Natural killer cell (primary cell): ENCODE results near the gene MYMX. TPM values are rescaled to one million over a fixed set of nuclear protein-coding genes. Genes with fewer than 3 reads are reported as not detected.

ENCODE experiments used
- ATAC-seq, 3 donors: fragments of 150-1000 bp in 2 of 3; fragments of 200-7000 bp in 1 of 3; cut with Tn5 transposase; 1 replicate in 1 of 3; 2 replicates in 2 of 3; pipeline ENCODE4 v1.10.0; 2021; ENCODE audit warnings: mild to moderate bottlenecking in 2 of 3, moderate library complexity in 2 of 3
- DNase-seq, 2 donors: peaks; one replicate each; pipeline versions ENCODE4 v3.0.0 to v3.0.0-alpha.2; 2013 to 2021; ENCODE audit warnings: mixed read lengths in 1 of 2
- H3K27ac ChIP-seq: one replicate; pipeline ENCODE4 v1.5.1; 2013; ENCODE audit warnings: mild to moderate bottlenecking, low read length
- H3K27me3 ChIP-seq: one replicate; pipeline ENCODE4 v1.6.1; 2013; ENCODE audit warnings: low read length; ENCODE audit not compliant: control insufficient read depth, insufficient read depth
- H3K36me3 ChIP-seq: one replicate; pipeline ENCODE4 v1.6.1; 2013; ENCODE audit warnings: low read length; ENCODE audit not compliant: control insufficient read depth, insufficient read depth
- H3K4me1 ChIP-seq: one replicate; pipeline ENCODE4 v1.6.1; 2013; ENCODE audit warnings: low read length; ENCODE audit not compliant: control insufficient read depth, insufficient read depth
- H3K4me3 ChIP-seq: one replicate; pipeline ENCODE4 v1.5.1; 2013; ENCODE audit warnings: low read length
- H3K9me3 ChIP-seq: one replicate; pipeline ENCODE4 v1.6.1; 2013; ENCODE audit warnings: low read length; ENCODE audit not compliant: control insufficient read depth, insufficient read depth
- H3K27ac Mint-ChIP-seq, 2 donors: one replicate each; pipeline ENCODE4 v1.8.0; 2022; ENCODE audit warnings: mild to moderate bottlenecking in 2 of 2, mixed read lengths in 2 of 2, moderate library complexity in 1 of 2
- H3K27me3 Mint-ChIP-seq, 2 donors: one replicate each; pipeline ENCODE4 v1.8.0; 2022; ENCODE audit warnings: low read depth in 2 of 2, mixed read lengths in 2 of 2
- H3K36me3 Mint-ChIP-seq: one replicate; pipeline ENCODE4 v1.8.0; 2022; ENCODE audit warnings: mixed read lengths
- H3K4me1 Mint-ChIP-seq, 2 donors: one replicate each; pipeline ENCODE4 v1.8.0; 2022; ENCODE audit warnings: mixed read lengths in 2 of 2
- H3K4me3 Mint-ChIP-seq: one replicate; pipeline ENCODE4 v1.8.0; 2022; ENCODE audit warnings: mild to moderate bottlenecking, moderate library complexity, mixed read lengths
- H3K9me3 Mint-ChIP-seq, 2 donors: one replicate each; pipeline ENCODE4 v1.8.0; 2022; ENCODE audit warnings: mixed read lengths in 2 of 2
- CTCF ChIP-seq: fragments of 200-600 bp; IDR thresholded peaks from one replicate; pipeline ENCODE4 v1.8.0; 2022; ENCODE audit warnings: antibody characterized with exemption
- WGBS: methylation state at CpG from one replicate; pipeline ENCODE4 v1.1.7; 2013; ENCODE audit warnings: missing lambda C conversion rate; ENCODE audit not compliant: insufficient coverage; 5-methylcytosine and 5-hydroxymethylcytosine counted together
- intact Hi-C: fragments of 100-400 bp; cut with micrococcal nuclease; formaldehyde crosslinking; loops from one replicate; pipeline ENCODE4 v1.14.2; 2022
- total RNA-seq, 4 donors: library from RNA; stranded (reverse); fragments of 120-200 nt in 1 of 4; gene quantifications; one replicate each; pipeline versions ENCODE4 v1.2.3 to v1.2.4, GENCODE V29; 2013 to 2022

Gene MYMX
- total RNA-seq, 3 donors from 2014 or later (not counting 1 experiment from before 2014, with no cell fraction given): not detected

DNA sequence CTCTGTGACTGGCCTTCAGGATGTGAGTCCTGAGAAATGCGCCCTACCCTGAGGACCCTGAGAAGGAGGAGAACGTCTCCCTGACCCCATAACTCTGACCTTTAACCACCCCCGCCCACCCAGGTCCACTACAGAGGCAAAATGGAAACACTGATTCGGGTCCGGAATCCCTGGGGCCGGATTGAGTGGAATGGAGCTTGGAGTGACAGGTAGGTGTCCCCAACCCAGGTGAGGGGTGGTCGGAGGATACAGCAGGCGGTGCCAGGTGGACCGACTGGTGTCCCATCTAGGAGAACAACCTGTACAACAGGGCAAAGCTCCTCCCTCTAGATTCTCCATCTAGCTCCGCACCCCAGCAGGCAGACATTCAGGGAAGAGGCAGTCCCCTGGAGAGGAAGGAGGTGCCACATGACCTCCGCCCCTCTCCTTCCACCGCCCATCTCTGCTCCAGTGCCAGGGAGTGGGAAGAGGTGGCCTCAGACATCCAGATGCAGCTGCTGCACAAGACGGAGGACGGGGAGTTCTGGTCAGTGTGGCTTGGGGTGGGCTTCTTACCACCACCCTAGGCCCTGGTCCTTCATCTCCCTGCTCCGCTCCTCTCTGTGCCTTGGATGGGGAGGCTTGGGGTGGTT, 40.5 kb upstream of the MYMX start:
- 88% methylated on average over 11 of the region's 15 CpGs for WGBS

GRCh38 chr6:44176762-44177509, 39.8 kb upstream of the MYMX start:
- H3K36me3 Mint-ChIP-seq: no peaks in the 10 kb centered on the region
- 8% methylated on average over 24 of the region's 24 CpGs for WGBS
- TF ChIP-seq CTCF: no peak

More for the DNA sequence above, 40.5 kb upstream of the MYMX start:
- no peak for TF ChIP-seq CTCF
- Histone ChIP-seq H3K4me1 (peaks cover 22% of the 10 kb centered on the region), H3K27ac (no peak overlapping the region), H3K36me3 (no peaks in the 10 kb centered on the region), H3K27me3 (no peaks in the 10 kb centered on the region), H3K9me3 (no peaks in the 10 kb centered on the region), H3K4me3 (no peak overlapping the region)
- DNase-seq (no peak), ATAC-seq (no peak)
- no peaks in the 10 kb centered on the region for H3K9me3 Mint-ChIP-seq
- no peaks in the 10 kb centered on the region for H3K36me3 Mint-ChIP-seq
- H3K4me1 Mint-ChIP-seq: peaks cover 12 to 23% of the 10 kb centered on the region in 2 donors
- intact Hi-C loops: no loop called here
- H3K27ac Mint-ChIP-seq: peak overlapping the region in 1 of 2 donors; percentile 76
- H3K4me3 Mint-ChIP-seq: no peak overlapping the region
- H3K27me3 Mint-ChIP-seq: peaks cover 3 to 6% of the 10 kb centered on the region in 2 donors

DNA sequence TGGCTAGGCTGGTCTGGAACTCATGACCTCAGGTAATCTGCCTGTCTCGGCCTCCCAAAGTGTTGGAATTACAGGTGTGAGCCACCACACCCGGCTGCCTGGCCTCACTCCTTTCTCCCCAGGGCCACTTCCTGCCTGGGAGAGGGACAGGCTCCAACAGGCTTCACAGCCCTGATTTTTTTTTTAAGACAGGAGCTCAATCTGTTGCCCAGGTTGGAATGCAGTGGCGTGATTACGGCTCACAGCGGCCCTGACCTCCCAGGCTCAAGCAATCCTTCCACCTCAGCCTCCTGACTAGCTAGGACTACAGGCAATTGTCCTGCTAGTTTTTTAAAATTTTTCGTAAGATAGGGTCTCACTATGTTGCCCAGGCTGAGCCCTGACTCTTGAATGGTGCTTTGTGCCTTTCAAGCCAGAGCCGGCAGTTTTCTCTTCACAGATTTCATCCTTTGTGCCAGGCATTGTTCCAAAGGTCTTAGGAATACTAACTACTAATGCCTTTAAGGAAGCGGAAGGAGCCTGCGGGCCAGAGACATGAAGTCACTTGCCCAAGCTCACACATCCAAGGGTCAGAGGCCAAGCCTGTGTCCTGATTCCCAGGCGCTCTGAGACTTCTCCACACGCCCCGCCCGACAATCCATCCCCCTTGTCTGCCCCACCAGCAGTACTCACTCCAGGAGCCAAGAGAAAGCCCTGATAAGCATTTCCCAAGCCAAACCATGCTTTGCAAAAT, 38.9 kb upstream of the MYMX start:
- H3K4me3 Mint-ChIP-seq: peak overlapping the region; percentile 64
- no peaks in the 10 kb centered on the region for H3K36me3 Mint-ChIP-seq
- Histone ChIP-seq H3K36me3 (no peaks in the 10 kb centered on the region), H3K9me3 (no peaks in the 10 kb centered on the region), H3K27ac (no peak overlapping the region), H3K4me1 (peaks cover 21% of the 10 kb centered on the region), H3K4me3 (no peak overlapping the region), H3K27me3 (no peaks in the 10 kb centered on the region)
- H3K27me3 Mint-ChIP-seq: peaks cover 0 to under 1% of the 10 kb centered on the region in 2 donors
- peaks cover 7 to 20% of the 10 kb centered on the region in 2 donors for H3K4me1 Mint-ChIP-seq
- TF ChIP-seq CTCF: no peak
- H3K9me3 Mint-ChIP-seq: no peaks in the 10 kb centered on the region
- ATAC-seq (no peak), DNase-seq (no peak)
- intact Hi-C loops: no loop called here
- 92% methylated on average over 13 of the region's 13 CpGs for WGBS
- H3K27ac Mint-ChIP-seq: peak overlapping the region; percentile 54 to 76

More at GRCh38 chr6:44176762-44177509, 39.8 kb upstream of the MYMX start:
- ATAC-seq: peak; percentile 81 to 90 (median 90)
- H3K27me3 Mint-ChIP-seq: peaks cover 3 to 6% of the 10 kb centered on the region in 2 donors
- peaks cover 12 to 23% of the 10 kb centered on the region in 2 donors for H3K4me1 Mint-ChIP-seq
- intact Hi-C loops: no loop called here
- H3K27ac ChIP-seq: no peak overlapping the region
- DNase-seq: peak; percentile 62 to 65
- H3K9me3 ChIP-seq: no peaks in the 10 kb centered on the region
- H3K4me3 ChIP-seq: no peak overlapping the region
- H3K27me3 ChIP-seq: no peaks in the 10 kb centered on the region
- no peaks in the 10 kb centered on the region for H3K36me3 ChIP-seq
- H3K4me3 Mint-ChIP-seq: peak overlapping the region; percentile 61
- peak overlapping the region; percentile 54 to 76 for H3K27ac Mint-ChIP-seq
- peaks cover 22% of the 10 kb centered on the region for H3K4me1 ChIP-seq
- no peaks in the 10 kb centered on the region for H3K9me3 Mint-ChIP-seq
